GM20431 (cell line): Measurements from ENCODE around the gene MAMDC2.

ENCODE experiments used
- in situ Hi-C: fragments of 300-500 bp; cut with MseI, MboI; formaldehyde crosslinking; loops from one replicate; pipeline ENCODE4 v1.15.0; 2020; ENCODE audit warnings: low sequenced_read_pairs; ENCODE audit not compliant: unreplicated experiment

MAMDC2 gene

DNA sequence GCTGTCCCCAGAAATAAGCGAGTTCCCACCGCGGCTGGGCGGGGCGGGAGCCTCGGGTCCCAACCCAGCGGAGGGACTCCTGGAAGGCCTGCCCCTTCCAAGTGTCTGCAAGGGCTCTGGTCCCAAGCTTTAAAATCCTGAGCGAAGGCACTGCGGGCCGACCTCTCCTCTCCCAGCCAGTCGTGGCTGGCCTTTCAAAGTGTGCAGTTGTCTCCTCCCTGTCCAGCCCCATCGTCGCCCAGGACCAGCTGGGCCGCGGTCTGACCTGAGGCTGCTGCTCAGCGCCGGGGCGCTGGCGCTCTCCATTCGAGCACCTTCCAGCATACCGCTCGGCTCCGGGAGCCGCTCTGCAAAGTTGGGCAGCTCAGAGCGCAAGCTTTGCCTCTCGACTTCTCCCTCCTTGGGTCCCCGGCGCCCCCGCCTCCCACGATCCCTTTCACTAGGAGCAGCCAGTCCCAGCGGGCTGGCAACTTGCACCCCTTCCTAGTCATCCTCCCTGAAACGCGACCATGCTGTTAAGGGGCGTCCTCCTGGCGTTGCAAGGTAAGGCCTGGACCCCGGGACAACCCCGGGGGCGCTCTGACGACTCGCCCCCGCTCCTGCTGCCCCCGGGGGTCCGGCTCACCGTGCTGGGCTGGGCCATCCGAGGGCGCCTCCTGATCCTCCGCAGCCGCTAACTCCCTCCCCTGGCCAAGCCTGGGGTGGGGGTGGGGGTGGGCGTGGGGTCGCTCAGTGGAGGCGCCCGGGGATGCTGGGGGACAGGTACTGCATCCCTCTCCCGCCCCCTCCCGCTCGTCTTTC is at the start of gene MAMDC2:
MAMDC2 (plus strand) TSS at position 160 of the 801 bp plus-strand sequence; CDS start at position 510, 350 bp downstream.
- in situ Hi-C loops = no loop called here

GRCh38 chr9:69995846-69996245 is 47.8 kb upstream of the MAMDC2 start:
- in situ Hi-C loops = no loop called here

- in situ Hi-C loops = no loop called here
These were observed 46.7 kb upstream of the MAMDC2 start for GRCh38 chr9:69996967-69997366.

GRCh38 chr9:69997524-69997923 is 46.1 kb upstream of the MAMDC2 start:
- in situ Hi-C loops = no loop called here

DNA sequence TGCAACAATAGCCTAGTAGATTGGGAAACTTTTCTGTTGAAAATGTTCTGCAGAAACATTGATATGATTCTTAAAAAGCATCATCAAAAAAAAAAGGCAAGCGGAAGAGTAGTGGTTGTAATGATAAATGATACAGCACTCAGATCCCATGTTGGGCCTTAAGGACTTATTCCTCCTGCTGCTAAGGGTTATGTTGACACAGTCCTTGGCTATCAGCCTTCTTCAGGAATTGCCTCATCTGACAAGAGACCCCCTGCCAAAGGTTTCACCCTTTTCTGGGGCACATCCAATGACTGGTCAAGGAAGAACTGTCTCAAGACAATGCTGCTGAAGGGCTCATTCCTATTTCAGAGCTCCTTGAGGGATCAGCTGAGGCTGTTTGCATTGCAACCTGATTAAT is 44.3 kb upstream of the MAMDC2 start:
- in situ Hi-C loops = no loop called here

GRCh38 chr9:70000469-70000868 is 43.2 kb upstream of the MAMDC2 start:
- in situ Hi-C loops = no loop called here

GRCh38 chr9:70003901-70004714 is 39.5 kb upstream of the MAMDC2 start:
- in situ Hi-C loops = no loop called here

DNA sequence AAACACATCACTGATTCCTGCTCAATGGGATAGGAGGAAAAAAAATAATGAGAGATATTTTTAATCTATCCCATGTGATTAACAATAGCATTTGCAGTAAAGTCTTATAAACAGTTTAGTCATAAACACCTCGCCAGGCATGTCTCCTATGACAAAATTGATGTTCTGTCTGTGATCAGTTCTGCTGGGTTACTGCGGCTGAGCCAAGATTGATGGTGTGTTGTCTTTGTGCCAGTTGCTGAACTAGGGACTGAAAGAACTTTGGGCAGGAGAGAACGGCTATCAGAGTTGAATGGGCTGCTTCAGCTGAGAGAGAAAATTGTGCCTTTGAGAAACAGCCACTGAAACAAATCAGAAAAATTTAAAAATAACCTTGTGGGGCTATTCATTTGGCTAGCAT is 37.3 kb upstream of the MAMDC2 start:
- in situ Hi-C loops = no loop called here

DNA sequence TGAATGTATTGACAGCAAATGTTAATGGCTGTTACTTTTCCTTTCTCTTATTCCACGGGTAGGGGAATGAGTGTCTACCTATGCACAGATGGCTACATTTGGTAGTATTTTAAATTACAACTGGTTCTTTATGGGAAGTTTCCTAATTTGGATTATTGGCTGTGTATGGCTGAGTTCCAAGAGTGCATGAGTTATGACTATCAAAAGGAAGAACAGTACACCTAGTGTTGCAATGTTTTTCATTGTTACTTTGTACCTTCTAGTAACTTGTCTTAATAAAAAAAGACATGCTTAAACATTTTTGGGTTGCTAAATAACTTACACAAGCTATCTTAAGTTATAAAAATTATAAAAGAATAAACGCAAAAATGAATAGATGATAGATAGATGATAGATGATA is 35.8 kb upstream of the MAMDC2 start:
- in situ Hi-C loops = no loop called here

- in situ Hi-C loops = no loop called here
These were observed 33.6 kb upstream of the MAMDC2 start for GRCh38 chr9:70010015-70010414.

DNA sequence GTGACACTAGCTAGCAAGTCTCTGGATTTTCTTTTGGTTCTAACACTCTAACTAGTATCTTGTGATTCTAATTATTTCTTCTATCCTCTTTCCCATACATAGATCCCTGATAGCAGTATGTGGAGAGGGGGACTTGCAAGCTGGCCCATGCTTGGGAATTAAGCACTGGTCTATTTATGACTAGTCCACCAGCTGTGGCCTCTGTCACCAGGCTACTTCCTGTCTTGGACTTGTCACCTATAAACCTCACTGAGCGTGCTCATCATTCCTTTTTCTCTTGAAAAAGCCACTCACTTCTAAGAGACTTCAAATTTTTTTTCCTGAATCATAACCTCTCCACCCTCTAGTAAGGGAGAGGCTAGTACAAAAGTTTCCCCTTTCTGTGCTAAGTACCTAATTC is 32.3 kb upstream of the MAMDC2 start:
- in situ Hi-C loops = no loop called here

DNA sequence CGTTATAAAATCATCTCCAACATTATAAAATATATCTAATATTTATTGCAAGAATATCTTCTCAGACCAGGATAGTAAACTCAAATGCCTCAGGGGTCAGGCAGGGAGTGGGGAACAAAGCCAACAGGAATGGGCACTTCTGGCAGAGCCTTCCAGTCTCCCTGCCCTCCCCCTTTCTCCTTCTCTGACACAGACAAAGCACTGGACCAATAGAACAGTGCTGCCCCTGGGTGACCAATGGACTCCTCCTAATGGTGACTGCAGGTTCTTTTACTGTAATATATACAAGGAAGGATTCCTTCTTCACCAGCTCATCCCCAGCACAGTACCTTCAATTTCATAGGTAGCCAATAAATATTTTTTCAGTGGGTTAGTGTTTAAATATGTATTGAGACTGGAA is 31.1 kb upstream of the MAMDC2 start:
- in situ Hi-C loops = no loop called here

GRCh38 chr9:70013598-70014196 is 30.0 kb upstream of the MAMDC2 start:
- in situ Hi-C loops = no loop called here

- in situ Hi-C loops = no loop called here
These were observed 28.5 kb upstream of the MAMDC2 start for GRCh38 chr9:70015099-70015498.

GRCh38 chr9:70020217-70020616 is 23.4 kb upstream of the MAMDC2 start:
- in situ Hi-C loops = no loop called here

DNA sequence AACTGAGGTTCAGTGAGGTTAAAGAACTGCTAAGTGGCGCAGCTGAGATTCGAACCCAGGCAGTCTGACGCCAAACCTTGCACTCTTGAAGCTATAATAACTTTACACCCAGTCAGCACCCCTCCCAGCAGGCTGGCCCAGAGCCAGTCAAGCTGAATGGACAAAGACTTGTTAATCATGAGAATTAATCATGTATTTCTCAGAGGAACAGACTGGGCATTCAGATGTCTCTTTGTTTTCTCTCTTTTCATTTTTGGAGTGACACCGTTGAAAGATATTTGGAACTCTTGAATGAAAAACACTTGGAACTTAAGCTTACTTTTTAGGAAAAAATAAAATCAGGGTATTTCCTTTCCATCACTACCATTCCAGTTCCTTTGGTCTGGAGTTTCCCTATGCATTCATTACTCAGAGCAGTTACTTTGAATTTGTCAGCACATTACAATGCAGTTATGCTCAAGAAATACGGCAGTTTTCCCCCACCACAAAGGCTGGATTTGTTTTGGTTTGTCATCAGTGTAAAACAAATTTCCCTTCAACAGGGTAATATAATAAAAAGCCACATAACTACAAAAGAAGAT is 22.6 kb upstream of the MAMDC2 start:
- in situ Hi-C loops = no loop called here

DNA sequence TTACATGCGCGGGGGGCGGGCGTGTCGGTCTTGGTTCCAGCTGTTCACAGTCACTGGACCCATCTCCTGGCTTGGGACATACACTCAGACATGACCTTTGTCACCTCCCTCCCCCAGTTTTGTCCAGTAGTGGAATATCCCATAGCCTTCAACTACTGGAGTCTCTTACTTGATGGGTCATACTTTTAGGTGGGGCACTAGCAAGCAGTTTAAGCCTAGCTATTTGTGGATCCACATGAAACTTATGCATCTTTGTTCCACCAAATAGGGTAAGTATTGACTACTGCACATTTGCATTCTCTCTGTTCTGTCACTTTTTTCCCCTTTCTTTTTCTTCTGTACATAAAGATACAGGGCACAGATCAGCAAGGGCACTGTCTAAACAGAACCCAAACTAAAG is 15.4 kb upstream of the MAMDC2 start:
- in situ Hi-C loops = no loop called here

DNA sequence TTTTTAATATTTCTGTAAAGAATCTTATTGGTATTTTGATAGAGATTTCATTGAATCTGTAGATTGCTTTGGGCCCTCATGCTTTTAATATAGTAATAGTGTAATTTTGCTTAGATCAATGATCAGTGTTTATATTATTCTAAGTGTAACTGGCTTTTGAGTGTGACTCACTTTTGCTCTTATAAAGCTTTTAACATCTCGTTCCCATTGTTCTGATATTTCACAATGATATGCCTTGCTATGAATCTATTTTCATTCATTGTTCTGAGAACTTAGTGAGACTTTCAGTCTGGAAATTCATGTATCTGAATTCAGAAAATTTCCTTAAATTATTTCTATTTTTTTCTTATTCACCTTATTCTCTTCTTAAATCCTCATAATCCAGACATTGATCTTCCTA is 13.5 kb upstream of the MAMDC2 start:
- in situ Hi-C loops = no loop called here

DNA sequence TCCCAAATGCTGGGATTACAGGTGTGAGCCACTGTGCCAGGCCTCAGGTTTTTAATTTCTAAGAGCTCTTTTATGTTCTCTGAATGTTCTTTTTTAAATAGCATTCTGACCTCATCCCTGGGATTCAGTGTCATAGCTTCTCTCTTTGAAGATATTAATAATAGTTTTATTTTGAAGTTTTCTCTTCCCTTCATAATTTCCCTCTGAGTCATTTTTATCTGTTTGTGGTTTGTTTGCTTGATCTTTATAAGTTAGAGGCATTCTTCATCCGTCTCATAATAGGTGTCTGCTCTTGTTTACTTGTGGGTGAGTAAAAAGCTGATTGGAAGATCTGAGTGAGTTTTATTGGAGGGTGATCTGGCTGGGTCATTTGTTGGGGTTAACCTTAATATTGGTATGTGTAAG is 12.5 kb upstream of the MAMDC2 start:
- in situ Hi-C loops = no loop called here

DNA sequence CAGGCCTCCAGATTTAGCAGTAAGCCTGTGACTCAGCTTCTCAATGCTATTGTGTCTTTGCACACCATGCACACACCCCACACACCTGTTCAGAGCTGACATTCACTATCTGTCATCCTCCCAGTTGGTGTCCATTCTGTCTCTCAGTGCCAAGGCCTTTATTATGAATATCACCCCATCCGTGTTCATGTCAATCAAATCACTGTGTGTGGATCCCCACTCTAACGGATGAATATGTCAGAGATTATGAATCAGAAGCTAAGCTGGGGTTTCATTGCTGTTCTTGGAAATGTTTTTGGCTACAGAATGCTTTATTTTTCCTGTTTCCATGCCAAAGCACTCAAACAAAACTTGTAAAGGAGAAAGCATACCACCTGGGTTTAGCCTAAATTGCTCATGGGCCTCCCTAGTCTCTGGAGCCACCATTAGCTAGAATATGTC is 9.4 kb upstream of the MAMDC2 start:
- in situ Hi-C loops = no loop called here

DNA sequence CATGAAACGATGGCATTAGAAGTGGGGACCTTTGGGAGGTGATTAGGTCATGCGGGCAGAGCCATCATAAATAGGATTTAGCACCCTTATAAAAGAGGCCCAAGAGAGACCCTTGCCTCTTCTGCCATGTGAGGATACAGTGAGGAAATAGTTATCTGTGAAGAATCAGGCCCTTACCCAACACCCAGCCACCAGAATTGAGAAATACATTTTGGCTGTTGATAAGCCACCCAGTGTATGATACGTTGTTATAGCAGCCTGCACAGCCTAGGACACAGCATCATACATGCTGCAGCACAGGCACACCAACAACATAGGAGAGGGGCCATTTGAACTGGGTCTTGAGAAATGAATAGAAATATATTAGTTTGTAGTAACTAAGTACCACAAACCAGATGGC is 8.0 kb upstream of the MAMDC2 start:
- in situ Hi-C loops = no loop called here
